Glutamatergic neuron (in vitro differentiated cells): ENCODE data around the gene ELMO1. TPM values are rescaled to one million over a fixed set of nuclear protein-coding genes. Genes with fewer than 3 reads are reported as not detected.

ENCODE experiments used
- DNase-seq: peaks from one replicate; pipeline ENCODE4 v3.0.0; 2022
- H3K27ac Mint-ChIP-seq: one replicate; pipeline ENCODE4 v1.8.0; 2020; ENCODE audit warnings: mild to moderate bottlenecking, mixed read lengths, inconsistent platforms; ENCODE audit not compliant: unreplicated experiment
- H3K27me3 Mint-ChIP-seq: one replicate; pipeline ENCODE4 v1.8.0; 2020; ENCODE audit warnings: mild to moderate bottlenecking, moderate library complexity, mixed read lengths, inconsistent platforms; ENCODE audit not compliant: unreplicated experiment
- H3K36me3 Mint-ChIP-seq: one replicate; pipeline ENCODE4 v1.8.0; 2020; ENCODE audit warnings: mild to moderate bottlenecking, mixed read lengths, inconsistent platforms; ENCODE audit not compliant: unreplicated experiment
- H3K4me1 Mint-ChIP-seq: one replicate; pipeline ENCODE4 v1.8.0; 2020; ENCODE audit warnings: mild to moderate bottlenecking, low read depth, mixed read lengths, inconsistent platforms; ENCODE audit not compliant: unreplicated experiment
- H3K4me3 Mint-ChIP-seq: one replicate; pipeline ENCODE4 v1.8.0; 2020; ENCODE audit warnings: mild to moderate bottlenecking, mixed read lengths, inconsistent platforms; ENCODE audit not compliant: unreplicated experiment
- H3K9me3 Mint-ChIP-seq: one replicate; pipeline ENCODE4 v1.8.0; 2020; ENCODE audit warnings: mild to moderate bottlenecking, moderate library complexity, mixed read lengths, inconsistent platforms; ENCODE audit not compliant: unreplicated experiment
- CTCF ChIP-seq: fragments of 200-600 bp; sonication (generic); IDR thresholded peaks from one replicate; pipeline ENCODE4 v1.5.0; 2021; ENCODE audit not compliant: partially characterized antibody, unreplicated experiment
- total RNA-seq: library from RNA; stranded (reverse); fragmentation: NEBNext Ultra II Directional; extraction: Animal tissue kit (Norgen Biotek cat#: 25700); gene quantifications from one replicate; pipeline ENCODE4 v1.2.1, GENCODE V29; 2021; ENCODE audit not compliant: unreplicated experiment

The ELMO1 gene
- total RNA-seq, 1 donor from 2014 or later, result 5.5 TPM

DNA sequence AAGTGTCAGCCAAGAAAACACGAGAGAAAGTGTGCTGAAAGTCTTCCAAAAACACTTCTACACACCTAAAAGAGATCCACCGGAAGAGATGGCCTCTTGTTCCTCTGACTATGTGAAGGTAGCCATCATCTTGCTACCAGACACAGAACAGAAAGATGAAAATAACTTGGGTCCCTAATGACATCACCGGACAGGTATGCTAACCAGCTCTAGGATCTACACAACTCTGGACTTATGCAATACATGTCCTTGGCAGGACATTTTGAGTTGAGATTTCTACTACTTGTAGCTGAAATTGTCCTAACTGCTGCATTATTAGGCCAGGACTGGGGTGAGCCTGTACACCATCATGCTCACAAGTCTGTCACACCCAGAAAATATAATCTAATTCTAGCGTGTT is 358.7 kb downstream of the ELMO1 start:
- H3K4me3 Mint-ChIP-seq, result no peak overlapping the region
- no peak for DNase-seq
- peaks cover 4% of the 10 kb centered on the region for H3K4me1 Mint-ChIP-seq
- peaks cover 3% of the 10 kb centered on the region for H3K9me3 Mint-ChIP-seq
- H3K27me3 Mint-ChIP-seq, result no peaks in the 10 kb centered on the region
- H3K27ac Mint-ChIP-seq, result no peak overlapping the region
- H3K36me3 Mint-ChIP-seq, result peaks cover 11% of the 10 kb centered on the region
- TF ChIP-seq CTCF, result no peak

GRCh38 chr7:37085600-37085999 is 363.1 kb downstream of the ELMO1 start:
- TF ChIP-seq CTCF, result no peak
- Mint-ChIP-seq H3K9me3 (no peaks in the 10 kb centered on the region), H3K27ac (no peak overlapping the region), H3K4me1 (peaks cover 10% of the 10 kb centered on the region), H3K36me3 (no peaks in the 10 kb centered on the region), H3K27me3 (no peaks in the 10 kb centered on the region), H3K4me3 (no peak overlapping the region)
- DNase-seq, result no peak

- no peak for TF ChIP-seq CTCF
- Mint-ChIP-seq H3K27ac (no peak overlapping the region), H3K9me3 (no peaks in the 10 kb centered on the region), H3K4me3 (no peak overlapping the region), H3K36me3 (no peaks in the 10 kb centered on the region), H3K4me1 (peaks cover 10% of the 10 kb centered on the region), H3K27me3 (no peaks in the 10 kb centered on the region)
- no peak for DNase-seq
These were observed 364.4 kb downstream of the ELMO1 start for GRCh38 chr7:37084303-37084702.

GRCh38 chr7:37083311-37084096 is 365.2 kb downstream of the ELMO1 start:
- Mint-ChIP-seq H3K27ac (peak overlapping the region; percentile 31), H3K4me1 (peaks cover 10% of the 10 kb centered on the region), H3K36me3 (no peaks in the 10 kb centered on the region), H3K27me3 (no peaks in the 10 kb centered on the region), H3K9me3 (no peaks in the 10 kb centered on the region), H3K4me3 (no peak overlapping the region)
- no peak for DNase-seq
- no peak for TF ChIP-seq CTCF

DNA sequence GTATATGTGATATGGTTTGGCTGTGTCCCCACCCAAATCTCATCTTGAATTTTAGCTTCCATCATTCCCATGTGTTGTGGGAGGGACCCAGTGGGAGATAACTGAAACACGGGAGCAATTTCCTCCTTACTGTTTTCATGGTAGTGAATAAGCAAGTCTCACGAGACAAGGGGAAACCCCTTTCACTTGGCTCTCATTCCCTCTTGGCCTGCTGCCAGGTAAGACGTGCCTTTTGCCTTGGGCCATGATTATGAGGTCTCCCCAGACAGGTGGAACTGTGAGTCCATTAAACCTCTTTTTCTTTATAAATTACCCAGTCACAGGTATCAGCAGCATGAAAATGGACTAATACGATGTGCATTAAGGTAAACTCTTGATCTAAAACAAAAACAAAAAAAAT is 367.2 kb downstream of the ELMO1 start:
- no peak overlapping the region for H3K27ac Mint-ChIP-seq
- no peaks in the 10 kb centered on the region for H3K9me3 Mint-ChIP-seq
- DNase-seq, result no peak
- H3K4me3 Mint-ChIP-seq, result no peak overlapping the region
- TF ChIP-seq CTCF, result no peak
- H3K4me1 Mint-ChIP-seq, result peaks cover 10% of the 10 kb centered on the region
- H3K27me3 Mint-ChIP-seq, result no peaks in the 10 kb centered on the region
- no peaks in the 10 kb centered on the region for H3K36me3 Mint-ChIP-seq
